ENCODE measurements around the gene FAM131A. TPM values are rescaled to one million over a fixed set of nuclear protein-coding genes. Genes with fewer than 3 reads are reported as not detected.

The FAM131A gene
- total RNA-seq, 1 donor from 2014 or later = 22.7 TPM

GRCh38 chr3:184345317-184346144 lies 8.1 kb downstream of the FAM131A start:
- peak; percentile 67 for TF ChIP-seq CTCF (conservative IDR thresholded peaks at IDR 0.05; ENCODE audit: low read depth, low read length)
- peak; percentile 60 for DNase-seq (ENCODE audit: low read depth)
- no peak overlapping the region for H3K4me3 ChIP-seq (ENCODE audit: low read depth, low read length)

- no peak for DNase-seq (ENCODE audit: low read depth)
- no peak overlapping the region for H3K4me3 ChIP-seq (ENCODE audit: low read depth, low read length)
- no peak for TF ChIP-seq CTCF (conservative IDR thresholded peaks at IDR 0.05; ENCODE audit: low read depth, low read length)
These were observed 9.2 kb downstream of the FAM131A start for GRCh38 chr3:184346480-184347190.

- no peak for TF ChIP-seq CTCF (conservative IDR thresholded peaks at IDR 0.05; ENCODE audit: low read depth, low read length)
These were observed 10.1 kb downstream of the FAM131A start for GRCh38 chr3:184347321-184348056.

GRCh38 chr3:184348057-184348382 lies 10.6 kb downstream of the FAM131A start:
- DNase-seq (ENCODE audit: low read depth) = no peak

More at GRCh38 chr3:184347321-184348056, 10.1 kb downstream of the FAM131A start:
- DNase-seq (ENCODE audit: low read depth) = no peak
- H3K4me3 ChIP-seq (ENCODE audit: low read depth, low read length) = no peak overlapping the region

GRCh38 chr3:184349563-184350470 lies 12.4 kb downstream of the FAM131A start:
- TF ChIP-seq CTCF (conservative IDR thresholded peaks at IDR 0.05; ENCODE audit: low read depth, low read length) = no peak
- no peak for DNase-seq (ENCODE audit: low read depth)
- no peak overlapping the region for H3K4me3 ChIP-seq (ENCODE audit: low read depth, low read length)

More at GRCh38 chr3:184348057-184348382, 10.6 kb downstream of the FAM131A start:
- no peak overlapping the region for H3K4me3 ChIP-seq (ENCODE audit: low read depth, low read length)
- no peak for TF ChIP-seq CTCF (conservative IDR thresholded peaks at IDR 0.05; ENCODE audit: low read depth, low read length)

- TF ChIP-seq CTCF (conservative IDR thresholded peaks at IDR 0.05; ENCODE audit: low read depth, low read length) = no peak
- no peak overlapping the region for H3K4me3 ChIP-seq (ENCODE audit: low read depth, low read length)
- no peak for DNase-seq (ENCODE audit: low read depth)
These were observed 13.2 kb downstream of the FAM131A start for GRCh38 chr3:184350618-184351017.

All from epithelial cell of proximal tubule (primary cell).